GM21529 (cell line): ENCODE data around the gene WRAP73.
A peak's percentile ranks its signal among the peaks of the same experiment; 100 is the strongest.

Experiments used
- ATAC-seq: cut with Tn5 transposase; IDR thresholded peaks from one replicate; pipeline ENCODE4 v1.9.1; 2021; ENCODE audit not compliant: unreplicated experiment

Gene WRAP73

GRCh38 chr1:3649342-3650247 is at the start of gene WRAP73:
Gene WRAP73, minus strand, starts transcription at chr1:3650103. Its CDS starts 104 bp downstream, at chr1:3649999.
- ATAC-seq = peak; percentile 83

- no peak for ATAC-seq
These were observed 49.7 kb upstream of the WRAP73 start for GRCh38 chr1:3699596-3699995.

- no peak for ATAC-seq
These were observed 48.9 kb upstream of the WRAP73 start for GRCh38 chr1:3698660-3699408.

DNA sequence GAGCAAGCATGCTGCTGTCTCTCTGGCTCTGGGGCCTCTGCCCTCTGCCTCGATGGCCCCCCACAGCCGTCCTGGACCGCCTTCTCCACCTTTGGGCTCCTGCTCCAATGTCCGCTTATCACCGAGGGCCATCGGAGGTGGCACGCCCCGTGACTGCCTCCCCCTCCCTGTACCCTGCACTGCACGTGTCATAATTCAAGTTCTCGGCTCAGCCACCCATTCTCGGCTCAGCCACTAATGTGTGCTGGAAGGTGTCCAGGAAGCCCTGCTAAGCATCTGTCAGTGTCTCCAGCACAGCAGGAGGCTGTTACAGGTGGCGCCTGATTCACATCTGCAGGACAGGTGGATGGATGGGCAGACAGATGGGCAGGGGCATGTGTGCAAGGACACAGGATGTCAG is 47.9 kb upstream of the WRAP73 start:
- no peak for ATAC-seq

DNA sequence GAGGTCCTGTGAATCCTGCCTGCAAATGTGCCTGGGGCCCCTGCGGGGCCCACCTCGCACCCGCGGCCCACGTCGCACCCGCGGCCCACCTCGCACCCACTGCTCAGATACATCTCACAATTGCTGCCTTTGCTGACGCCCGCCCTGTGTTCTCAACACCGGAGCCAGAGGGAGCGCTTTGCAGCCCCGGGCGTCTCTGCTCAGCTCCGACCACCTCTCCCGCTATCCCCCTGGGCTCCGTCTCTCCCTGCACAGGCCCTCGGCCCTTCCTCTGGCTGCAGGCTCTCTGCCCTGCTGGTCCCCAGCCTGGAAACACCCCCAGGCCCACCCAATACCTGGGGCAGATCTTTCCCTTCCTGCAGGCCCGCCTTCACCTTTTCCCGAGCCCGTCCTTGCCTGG is 47.2 kb upstream of the WRAP73 start:
- no peak for ATAC-seq

- ATAC-seq = no peak
These were observed 46.8 kb upstream of the WRAP73 start for GRCh38 chr1:3696689-3697088.

- no peak for ATAC-seq
These were observed 45.7 kb upstream of the WRAP73 start for GRCh38 chr1:3695326-3696217.

GRCh38 chr1:3693321-3693720 is 43.4 kb upstream of the WRAP73 start:
- no peak for ATAC-seq

- ATAC-seq = no peak
These were observed 42.7 kb upstream of the WRAP73 start for GRCh38 chr1:3692598-3692997.

GRCh38 chr1:3691421-3692204 is 41.7 kb upstream of the WRAP73 start:
- ATAC-seq = no peak

GRCh38 chr1:3690282-3691065 is 40.6 kb upstream of the WRAP73 start:
- ATAC-seq = no peak

- no peak for ATAC-seq
These were observed 39.3 kb upstream of the WRAP73 start for GRCh38 chr1:3689138-3689750.

DNA sequence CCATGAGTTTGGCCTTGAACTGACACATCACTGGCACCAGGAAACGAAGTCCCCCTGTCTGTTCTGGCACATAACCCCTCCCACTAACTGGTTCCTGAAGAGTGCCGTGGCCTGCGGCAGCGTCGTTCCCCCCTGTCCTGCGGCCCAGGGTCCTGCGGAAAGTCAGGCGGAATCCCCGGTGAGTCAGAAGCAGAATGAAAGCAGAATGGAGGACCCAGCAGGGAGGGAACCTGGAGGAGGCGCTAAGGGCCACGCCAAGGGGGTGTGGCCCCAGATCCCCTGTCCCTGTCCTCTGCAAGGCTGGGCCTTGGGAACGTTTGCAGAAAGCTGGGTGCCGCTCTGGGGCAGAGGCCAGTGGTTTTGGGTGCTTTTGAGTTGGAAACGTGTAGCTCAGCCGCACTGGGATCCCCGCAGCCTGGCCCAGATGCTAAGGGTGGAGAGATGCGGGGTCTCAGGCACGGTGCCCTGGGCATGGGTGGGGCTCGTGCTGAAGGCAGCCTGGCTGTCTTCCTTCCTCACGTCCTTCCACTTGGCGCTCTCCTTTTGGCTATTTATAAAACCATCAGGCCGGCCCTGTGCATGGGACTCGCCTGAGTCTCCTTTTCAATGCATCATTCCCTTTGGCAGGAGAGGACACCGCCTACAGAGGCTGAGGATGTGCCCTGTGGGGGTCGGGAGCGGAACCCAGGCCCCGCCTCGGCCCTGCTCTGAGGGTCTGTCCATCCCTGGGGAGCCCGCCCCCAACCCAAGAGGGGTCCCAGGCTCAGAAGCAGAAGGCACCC is 38.6 kb upstream of the WRAP73 start:
- peak; percentile 52 for ATAC-seq

GRCh38 chr1:3687504-3687903 is 37.6 kb upstream of the WRAP73 start:
- ATAC-seq = no peak

- ATAC-seq = no peak
These were observed 36.0 kb upstream of the WRAP73 start for GRCh38 chr1:3685906-3686305.

DNA sequence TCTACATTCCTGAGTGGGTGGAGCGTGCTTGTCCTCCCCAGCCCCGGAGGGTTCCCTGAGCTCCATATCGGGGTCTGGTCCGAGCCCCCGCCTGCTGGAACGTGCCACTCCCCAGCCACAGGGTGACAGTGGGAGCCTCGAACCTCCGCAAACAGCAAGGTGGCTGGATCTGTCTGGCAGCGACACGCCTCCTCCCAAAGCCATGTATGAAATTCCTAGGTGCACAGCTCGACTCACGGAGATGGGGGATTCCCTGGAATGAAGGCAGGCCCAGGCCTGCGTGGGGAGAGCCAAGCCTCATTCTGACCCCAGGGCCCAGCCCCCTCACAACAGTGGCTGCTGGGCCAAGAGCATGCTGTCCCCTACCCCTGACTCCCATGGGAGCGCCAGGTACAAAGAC is 35.3 kb upstream of the WRAP73 start:
- ATAC-seq = no peak

DNA sequence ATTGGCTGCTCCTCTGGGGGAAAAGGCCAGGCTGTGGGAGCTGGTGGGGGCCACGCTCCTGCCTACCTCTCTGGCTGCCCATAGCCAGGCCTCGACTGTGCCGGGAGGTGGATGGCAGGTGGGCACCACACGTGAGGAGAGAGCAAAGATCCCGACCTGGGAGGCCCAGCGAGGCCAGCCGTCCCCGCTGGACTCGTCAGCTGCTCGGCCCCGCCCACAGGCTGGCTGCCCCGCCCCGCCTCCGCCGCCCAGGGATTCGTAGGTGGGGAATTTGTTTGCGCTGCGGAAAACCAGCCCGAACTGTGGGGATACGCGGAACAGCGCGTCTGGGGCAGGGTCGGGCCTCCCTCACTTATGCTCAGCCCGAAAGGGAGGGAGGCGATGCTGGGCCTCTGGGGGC is 34.1 kb upstream of the WRAP73 start:
- ATAC-seq = no peak

DNA sequence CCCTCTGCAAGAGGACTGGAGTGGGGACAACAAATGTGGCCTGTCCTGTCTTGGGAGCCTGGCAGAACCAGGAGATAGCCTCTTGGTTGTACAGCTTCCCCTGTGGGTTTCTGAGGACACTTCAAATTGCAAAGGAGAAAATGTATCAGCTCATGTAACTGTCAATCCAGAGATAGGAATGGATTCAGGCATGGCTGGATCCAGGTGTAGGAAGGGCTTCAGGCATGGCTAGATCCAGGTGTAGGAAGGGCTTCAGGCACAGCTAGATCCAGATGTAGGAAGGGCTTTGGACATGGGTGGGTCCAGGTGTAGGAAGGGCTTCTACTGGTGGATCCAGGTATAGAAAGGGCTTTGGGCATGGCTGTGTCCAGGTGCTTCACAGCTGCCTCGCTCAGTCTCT is 33.3 kb upstream of the WRAP73 start:
- ATAC-seq = no peak
